CD4-positive, alpha-beta T cell (primary cell): ENCODE measurements around the gene CPNE2. TPM values are rescaled to one million over a fixed set of nuclear protein-coding genes. Genes with fewer than 3 reads are reported as not detected.

Experiments
- ATAC-seq: fragments of 200-7000 bp; cut with Tn5 transposase; one replicate; pipeline ENCODE4 v1.10.0; 2022; ENCODE audit warnings: mild to moderate bottlenecking; ENCODE audit not compliant: poor library complexity
- CTCF ChIA-PET: fragments of 350-600 bp; sonication (Branson Sonifier 250); formaldehyde crosslinking; loops from one replicate; lab custom pipeline; 2021; ENCODE audit warnings: antibody characterized with exemption, inconsistent platforms; lab: Charles Lee
- POLR2A ChIA-PET: fragments of 350-600 bp; sonication (Branson Sonifier 250); formaldehyde crosslinking; loops from one replicate; lab custom pipeline; 2021; ENCODE audit warnings: antibody characterized with exemption, inconsistent platforms; lab: Charles Lee
- DNase-seq, 14 experiments: peaks; one replicate each; pipeline ENCODE4 v3.0.0-alpha.2; 2013 to 2020; ENCODE audit warnings: mixed read lengths in 2 of 14
- H3K27ac ChIP-seq, 2 donors: one replicate each; pipeline versions ENCODE4 v1.5.1 to v1.7.0; 2013; ENCODE audit warnings: low read length in 2 of 2, low read depth in 1 of 2, mild to moderate bottlenecking in 1 of 2
- H3K27me3 ChIP-seq, 2 experiments: 1 replicate in 1 of 2; 2 replicates in 1 of 2; pipeline versions ENCODE4 v1.6.1 to v1.7.0; 2013; ENCODE audit warnings: low read length in 2 of 2, control low read depth in 1 of 2, mild to moderate bottlenecking in 1 of 2, moderate library complexity in 1 of 2; ENCODE audit not compliant: insufficient read depth in 2 of 2, control insufficient read depth in 1 of 2
- H3K36me3 ChIP-seq: one replicate; pipeline ENCODE4 v1.6.1; 2013; ENCODE audit warnings: low read length, control low read depth; ENCODE audit not compliant: insufficient read depth
- H3K4me1 ChIP-seq: one replicate; pipeline ENCODE4 v1.6.1; 2013; ENCODE audit warnings: low read length, control low read depth; ENCODE audit not compliant: insufficient read depth
- H3K4me3 ChIP-seq: one replicate; pipeline ENCODE4 v1.5.1; 2013; ENCODE audit warnings: mild to moderate bottlenecking, low read length, moderate library complexity
- H3K9me3 ChIP-seq, 2 experiments: 1 replicate in 1 of 2; 2 replicates in 1 of 2; pipeline versions ENCODE4 v1.6.1 to v1.7.0; 2013; ENCODE audit warnings: low read length in 2 of 2, mild to moderate bottlenecking in 2 of 2, control low read depth in 1 of 2, moderate library complexity in 1 of 2; ENCODE audit not compliant: control insufficient read depth in 1 of 2, insufficient read depth in 1 of 2
- H3K27ac Mint-ChIP-seq: one replicate; pipeline ENCODE4 v1.8.0; 2020; ENCODE audit warnings: mixed read lengths
- H3K27me3 Mint-ChIP-seq: one replicate; pipeline ENCODE4 v1.8.0; 2021; ENCODE audit warnings: mixed read lengths
- H3K36me3 Mint-ChIP-seq: one replicate; pipeline ENCODE4 v1.8.0; 2021; ENCODE audit warnings: low read depth, mixed read lengths
- H3K4me1 Mint-ChIP-seq: one replicate; pipeline ENCODE4 v1.8.0; 2021; ENCODE audit warnings: low read depth, mixed read lengths
- H3K4me3 Mint-ChIP-seq: one replicate; pipeline ENCODE4 v1.8.0; 2020; ENCODE audit warnings: mild to moderate bottlenecking, mixed read lengths
- H3K9me3 Mint-ChIP-seq: one replicate; pipeline ENCODE4 v1.8.0; 2020; ENCODE audit warnings: mixed read lengths
- intact Hi-C, 2 experiments: fragments of 100-400 bp; cut with DNase I in 1 of 2; cut with micrococcal nuclease in 1 of 2; formaldehyde crosslinking; loops; one replicate each; pipeline versions ENCODE4 v1.15.1 to v1.9.0; 2023 to 2025; cut with DNase I, micrococcal nuclease
- total RNA-seq, 174 experiments: library from RNA in 2 of 174; stranded (reverse) in 2 of 174; gene quantifications; one replicate each; pipeline ENCODE4 v1.2.3 and lab custom pipeline; 2021 to 2026
- TF ChIP-seq, protein P1 (sequence below): fragments of 200-600 bp; IDR thresholded peaks from one replicate; pipeline ENCODE4 v1.8.0; 2022; ENCODE audit warnings: antibody characterized with exemption, mild to moderate bottlenecking

CPNE2 gene
- total RNA-seq, 2 experiments from 2014 or later = 2.2 to 3.5 TPM

DNA sequence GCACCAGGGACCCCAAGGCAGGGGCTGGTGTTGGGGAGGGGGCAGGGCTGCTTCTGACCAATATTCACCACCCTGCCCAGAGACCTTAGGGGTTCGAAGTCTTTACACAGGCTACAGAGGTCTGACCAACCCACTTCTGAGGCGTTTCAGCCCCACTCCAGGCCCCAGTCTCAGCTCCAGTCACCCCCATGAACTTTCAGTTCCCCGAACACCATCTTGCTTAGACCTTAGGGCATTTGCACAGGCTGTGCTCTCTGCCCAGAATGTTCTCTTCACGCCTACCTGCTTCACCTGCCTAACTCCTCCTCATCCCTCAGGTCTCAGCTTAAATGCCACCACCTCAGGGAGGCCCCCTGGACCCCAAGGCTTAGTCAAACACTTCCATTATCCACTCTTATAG, 25.8 kb upstream of the CPNE2 start:
- CTCF ChIA-PET = no interaction called here
- Mint-ChIP-seq H3K27ac (peak overlapping the region; percentile 47), H3K36me3 (peaks cover 68% of the 10 kb centered on the region), H3K4me1 (peaks cover 4% of the 10 kb centered on the region), H3K27me3 (no peaks in the 10 kb centered on the region), H3K4me3 (no peak overlapping the region), H3K9me3 (no peaks in the 10 kb centered on the region)
- Histone ChIP-seq H3K9me3 (no peaks in the 10 kb centered on the region), H3K27me3 (no peaks in the 10 kb centered on the region), H3K4me1 (peaks cover 12% of the 10 kb centered on the region), H3K36me3 (peaks cover 69% of the 10 kb centered on the region), H3K27ac (no peak overlapping the region), H3K4me3 (no peak overlapping the region)
- no peak for DNase-seq
- POLR2A ChIA-PET = interaction anchor here (1.1 to 1.8 kb wide), 2 partner anchors 14 to 17 kb away, joined by 3 to 5 read pairs; no protein-coding TSS in a partner anchor
- TF ChIP-seq, protein P1, sequence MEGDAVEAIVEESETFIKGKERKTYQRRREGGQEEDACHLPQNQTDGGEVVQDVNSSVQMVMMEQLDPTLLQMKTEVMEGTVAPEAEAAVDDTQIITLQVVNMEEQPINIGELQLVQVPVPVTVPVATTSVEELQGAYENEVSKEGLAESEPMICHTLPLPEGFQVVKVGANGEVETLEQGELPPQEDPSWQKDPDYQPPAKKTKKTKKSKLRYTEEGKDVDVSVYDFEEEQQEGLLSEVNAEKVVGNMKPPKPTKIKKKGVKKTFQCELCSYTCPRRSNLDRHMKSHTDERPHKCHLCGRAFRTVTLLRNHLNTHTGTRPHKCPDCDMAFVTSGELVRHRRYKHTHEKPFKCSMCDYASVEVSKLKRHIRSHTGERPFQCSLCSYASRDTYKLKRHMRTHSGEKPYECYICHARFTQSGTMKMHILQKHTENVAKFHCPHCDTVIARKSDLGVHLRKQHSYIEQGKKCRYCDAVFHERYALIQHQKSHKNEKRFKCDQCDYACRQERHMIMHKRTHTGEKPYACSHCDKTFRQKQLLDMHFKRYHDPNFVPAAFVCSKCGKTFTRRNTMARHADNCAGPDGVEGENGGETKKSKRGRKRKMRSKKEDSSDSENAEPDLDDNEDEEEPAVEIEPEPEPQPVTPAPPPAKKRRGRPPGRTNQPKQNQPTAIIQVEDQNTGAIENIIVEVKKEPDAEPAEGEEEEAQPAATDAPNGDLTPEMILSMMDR = no peak
- no peak for ATAC-seq
- intact Hi-C loops = no loop called here

DNA sequence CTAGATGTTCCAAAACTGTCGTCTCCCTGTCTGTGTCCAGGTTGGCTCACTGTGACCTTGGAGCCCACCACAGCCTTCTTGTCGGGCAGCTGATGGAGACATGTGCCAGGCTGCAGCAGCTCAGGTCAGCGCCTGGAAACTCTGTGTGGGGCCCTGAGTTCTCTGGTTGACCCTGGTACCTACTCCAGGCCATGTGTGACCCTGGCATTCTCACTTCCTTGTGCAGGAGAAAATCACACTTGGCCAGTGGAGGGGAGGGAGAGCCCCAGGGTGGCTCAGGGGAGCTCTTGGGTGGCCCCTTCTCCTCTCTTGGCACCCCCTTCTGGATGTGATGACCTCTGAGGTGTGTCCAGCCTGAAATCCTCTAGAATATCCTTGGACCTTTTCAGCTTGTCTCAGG, 25.0 kb upstream of the CPNE2 start:
- H3K4me1 Mint-ChIP-seq = peaks cover 4% of the 10 kb centered on the region
- H3K27me3 Mint-ChIP-seq = no peaks in the 10 kb centered on the region
- no peak overlapping the region for H3K4me3 Mint-ChIP-seq
- no peak overlapping the region for H3K4me3 ChIP-seq
- no peak overlapping the region for H3K27ac ChIP-seq
- H3K9me3 ChIP-seq = no peaks in the 10 kb centered on the region
- H3K27me3 ChIP-seq = no peaks in the 10 kb centered on the region
- no peaks in the 10 kb centered on the region for H3K9me3 Mint-ChIP-seq
- peaks cover 71% of the 10 kb centered on the region for H3K36me3 ChIP-seq
- ChIA-PET POLR2A (interaction anchor here (1.1 to 1.8 kb wide), 2 partner anchors 17 to 78 kb away, joined by 3 to 5 read pairs; partner anchors contain the start of gene NLRC5), CTCF (no interaction called here)
- intact Hi-C loops = no loop called here
- DNase-seq = no peak
- peaks cover 69% of the 10 kb centered on the region for H3K36me3 Mint-ChIP-seq
- peak overlapping the region; percentile 47 for H3K27ac Mint-ChIP-seq
- TF ChIP-seq, protein P1 = no peak
- ATAC-seq = no peak
- peaks cover 12% of the 10 kb centered on the region for H3K4me1 ChIP-seq

DNA sequence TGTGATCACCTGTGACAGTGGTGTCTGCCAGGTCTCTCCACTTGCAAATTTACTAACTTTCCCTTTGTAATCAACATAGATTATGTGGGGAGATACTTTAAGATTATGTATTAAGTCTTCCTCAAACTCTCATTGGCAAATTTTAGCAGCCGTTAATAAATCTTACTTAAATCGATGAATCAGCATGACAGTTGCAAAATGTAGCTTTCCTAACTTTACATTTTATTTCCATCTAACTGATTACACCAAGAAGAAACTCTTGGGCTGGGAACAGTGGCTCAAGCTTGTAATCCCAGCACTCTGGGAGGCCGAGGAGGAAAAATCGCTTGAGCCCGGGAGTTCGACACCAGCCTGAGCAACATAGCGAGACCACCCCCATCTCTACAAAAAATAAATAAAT, 23.3 kb upstream of the CPNE2 start:
- CTCF ChIA-PET = interaction anchor here (1.3 kb wide), 1 partner anchor 104 kb away, joined by 5 read pairs; no protein-coding TSS in a partner anchor
- Mint-ChIP-seq H3K27ac (peak overlapping the region; percentile 22), H3K36me3 (peaks cover 79% of the 10 kb centered on the region), H3K27me3 (no peaks in the 10 kb centered on the region), H3K4me3 (no peak overlapping the region), H3K4me1 (peaks cover 4% of the 10 kb centered on the region), H3K9me3 (no peaks in the 10 kb centered on the region)
- TF ChIP-seq, protein P1 = no peak
- peaks cover 78% of the 10 kb centered on the region for H3K36me3 ChIP-seq
- no peak overlapping the region for H3K27ac ChIP-seq
- no peaks in the 10 kb centered on the region for H3K9me3 ChIP-seq
- no peak for ATAC-seq
- H3K4me1 ChIP-seq = peaks cover 12% of the 10 kb centered on the region
- H3K27me3 ChIP-seq = no peaks in the 10 kb centered on the region
- DNase-seq = no peak
- POLR2A ChIA-PET = no interaction called here
- H3K4me3 ChIP-seq = no peak overlapping the region
- intact Hi-C loops = no loop called here
